CD4-positive, alpha-beta memory T cell (primary cell): Measurements from ENCODE around the gene FOXN1. TPM values are rescaled to one million over a fixed set of nuclear protein-coding genes. Genes with fewer than 3 reads are reported as not detected.

Experiments used
- CTCF ChIA-PET: fragments of 350-600 bp; sonication (Branson Sonifier 250); formaldehyde crosslinking; loops from one replicate; lab custom pipeline; 2021; ENCODE audit warnings: inconsistent platforms; ENCODE audit not compliant: partially characterized antibody; lab: Charles Lee
- POLR2A ChIA-PET: fragments of 350-600 bp; sonication (Branson Sonifier 250); formaldehyde crosslinking; loops from one replicate; lab custom pipeline; 2021; ENCODE audit not compliant: partially characterized antibody; lab: Charles Lee
- DNase-seq, 5 donors: peaks; one replicate each; pipeline versions ENCODE4 v3.0.0 to v3.0.0-alpha.2; 2020 to 2022; ENCODE audit warnings: mixed read lengths in 1 of 5
- H3K27ac ChIP-seq: one replicate; pipeline ENCODE4 v1.7.0; 2013; ENCODE audit warnings: low read depth, low read length
- H3K27me3 ChIP-seq: 2 replicates; pipeline ENCODE4 v1.7.0; 2013; ENCODE audit warnings: mild to moderate bottlenecking, low read length, moderate library complexity; ENCODE audit not compliant: insufficient read depth
- H3K36me3 ChIP-seq: 2 replicates; pipeline ENCODE4 v1.7.0; 2013; ENCODE audit warnings: mild to moderate bottlenecking, low read length, moderate library complexity; ENCODE audit not compliant: insufficient read depth
- H3K4me1 ChIP-seq: 2 replicates; pipeline ENCODE4 v1.7.0; 2013; ENCODE audit warnings: mild to moderate bottlenecking, low read length, moderate library complexity; ENCODE audit not compliant: insufficient read depth
- H3K4me3 ChIP-seq, 2 donors: one replicate each; pipeline ENCODE4 v1.7.0; 2013; ENCODE audit warnings: low read length in 2 of 2, mild to moderate bottlenecking in 1 of 2
- H3K9me3 ChIP-seq, 2 donors: one replicate each; pipeline ENCODE4 v1.7.0; 2013; ENCODE audit warnings: low read length in 2 of 2, control low read depth in 1 of 2; ENCODE audit not compliant: control insufficient read depth in 1 of 2
- H3K27ac Mint-ChIP-seq, 7 donors: one replicate each; pipeline ENCODE4 v1.8.0; 2020 to 2021; ENCODE audit warnings: mixed read lengths in 7 of 7, mild to moderate bottlenecking in 6 of 7, inconsistent platforms in 3 of 7, moderate library complexity in 3 of 7
- H3K27me3 Mint-ChIP-seq, 2 donors: one replicate each; pipeline ENCODE4 v1.8.0; 2020 to 2021; ENCODE audit warnings: mixed read lengths in 2 of 2
- H3K36me3 Mint-ChIP-seq, 2 donors: one replicate each; pipeline ENCODE4 v1.8.0; 2020 to 2021; ENCODE audit warnings: mixed read lengths in 2 of 2, inconsistent platforms in 1 of 2, mild to moderate bottlenecking in 1 of 2
- H3K4me1 Mint-ChIP-seq, 4 donors: one replicate each; pipeline ENCODE4 v1.8.0; 2020 to 2021; ENCODE audit warnings: mixed read lengths in 4 of 4, mild to moderate bottlenecking in 1 of 4
- H3K4me3 Mint-ChIP-seq, 8 donors: one replicate each; pipeline ENCODE4 v1.8.0; 2020 to 2021; ENCODE audit warnings: mixed read lengths in 8 of 8, mild to moderate bottlenecking in 7 of 8, moderate library complexity in 6 of 8, inconsistent platforms in 3 of 8
- H3K9me3 Mint-ChIP-seq, 8 donors: one replicate each; pipeline ENCODE4 v1.8.0; 2020 to 2021; ENCODE audit warnings: mixed read lengths in 8 of 8, mild to moderate bottlenecking in 5 of 8, inconsistent platforms in 3 of 8, moderate library complexity in 1 of 8
- intact Hi-C: fragments of 100-400 bp; cut with micrococcal nuclease; formaldehyde crosslinking; loops from one replicate; pipeline ENCODE4 v1.15.1; 2023
- polyA plus RNA-seq, 2 donors: library from polyadenylated mRNA; unstranded; fragments of 300-500 nt; fragmentation: Illumina TruSeq; gene quantifications; one replicate each; pipeline ENCODE4 v1.2.3, GENCODE V29; 2021
- total RNA-seq, 2 experiments: library from RNA; stranded (reverse); gene quantifications; one replicate each; pipeline ENCODE4 v1.2.3, GENCODE V29; 2021

Gene FOXN1
- total and polyA plus RNA-seq, 4 experiments from 2014 or later, result not detected

DNA sequence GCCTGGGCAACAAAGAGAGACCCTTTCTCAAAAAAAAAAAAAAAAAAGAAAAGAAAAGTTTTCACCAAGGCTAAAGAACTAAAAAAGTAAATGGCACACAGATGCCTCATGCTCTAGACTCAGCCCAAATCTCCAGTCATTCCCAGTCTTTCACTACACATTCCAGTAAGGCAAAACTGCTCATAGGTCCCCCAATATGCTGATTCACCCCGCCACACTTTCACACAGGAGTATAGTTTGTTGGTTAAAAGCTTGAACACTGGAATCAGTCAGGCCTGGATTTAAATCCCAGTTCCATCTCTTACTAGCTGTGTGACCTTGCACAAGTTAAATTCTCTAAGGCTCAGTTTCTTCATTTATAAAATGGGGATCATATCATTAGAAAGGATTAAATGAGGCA is 63.3 kb downstream of the FOXN1 start:
- Mint-ChIP-seq H3K4me3 (peak overlapping the region in 7 of 8 donors; percentile 96 to 98 (median 97)), H3K9me3 (no peaks in the 10 kb centered on the region), H3K36me3 (peaks cover 5 to 31% of the 10 kb centered on the region in 2 donors), H3K27me3 (no peaks in the 10 kb centered on the region), H3K27ac (peak overlapping the region in 5 of 7 donors; percentile 1 to 80 (median 66)), H3K4me1 (peaks cover 35 to 66% (median 53%) of the 10 kb centered on the region in 4 donors)
- H3K27ac ChIP-seq, result no peak overlapping the region
- DNase-seq, result no peak
- POLR2A ChIA-PET, result interaction anchor here (1.1 to 13.1 kb wide), 3 partner anchors 15 to 31 kb away, joined by 3 to 169 read pairs (median 48); partner anchors contain the start of gene SPAG5
- CTCF ChIA-PET, result interaction anchor here (0.7 kb wide), 2 partner anchors 24 to 42 kb away, joined by 3 read pairs; no protein-coding TSS in a partner anchor
- no peaks in the 10 kb centered on the region for H3K27me3 ChIP-seq
- H3K4me1 ChIP-seq, result peaks cover 60% of the 10 kb centered on the region
- no peaks in the 10 kb centered on the region for H3K36me3 ChIP-seq
- H3K4me3 ChIP-seq, result no peak overlapping the region
- H3K9me3 ChIP-seq, result no peaks in the 10 kb centered on the region
- intact Hi-C loops, result no loop called here

DNA sequence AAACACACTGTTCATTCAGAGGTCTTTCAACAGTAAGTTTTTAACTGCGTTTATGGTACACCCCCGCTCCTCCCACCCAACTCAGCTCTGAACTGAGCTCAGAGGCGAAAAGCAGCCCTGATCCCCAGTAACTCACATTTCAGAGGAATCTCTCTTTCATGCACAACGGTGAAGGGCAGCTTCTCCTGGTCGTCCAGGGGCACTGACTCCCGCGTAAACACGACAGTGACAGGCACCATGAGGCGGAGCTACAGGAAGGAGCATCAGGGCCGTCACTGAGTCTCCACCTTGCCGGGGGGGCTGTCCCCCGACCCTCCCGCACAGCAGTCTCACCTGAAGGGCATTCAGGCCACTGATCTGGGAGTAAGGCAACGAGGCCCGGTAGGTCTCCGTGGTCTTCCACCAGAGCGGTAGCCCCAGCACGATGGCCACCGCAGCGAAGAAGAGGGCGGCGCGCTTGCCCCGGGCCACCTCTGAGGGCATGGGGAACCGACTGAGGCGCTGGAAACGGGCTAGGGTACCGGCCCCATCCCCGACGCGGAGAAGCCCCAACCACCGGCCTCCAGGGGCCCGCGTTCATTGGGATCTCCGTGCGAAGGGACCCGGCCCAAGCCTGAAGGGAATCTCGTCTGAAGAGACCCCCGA is 64.7 kb downstream of the FOXN1 start:
- H3K36me3 Mint-ChIP-seq, result peaks cover 5 to 25% of the 10 kb centered on the region in 2 donors
- H3K4me3 Mint-ChIP-seq, result peak overlapping the region; percentile 96 to 99 (median 97)
- CTCF ChIA-PET, result interaction anchor here (0.6 to 4.6 kb wide), 11 partner anchors 9 to 96 kb away, joined by 3 to 26 read pairs (median 3); partner anchors contain the start of gene UNC119
- no peaks in the 10 kb centered on the region for H3K9me3 Mint-ChIP-seq
- H3K4me3 ChIP-seq, result peak overlapping the region; percentile 59 to 93
- H3K36me3 ChIP-seq, result no peaks in the 10 kb centered on the region
- intact Hi-C loops, result loop anchor here (1.0 kb wide), 2 partner anchors 19 to 28 kb away; partner anchors contain the start of genes SPAG5 and UNC119
- H3K27ac Mint-ChIP-seq, result peak overlapping the region; percentile 80 to 98 (median 97)
- H3K27me3 ChIP-seq, result no peaks in the 10 kb centered on the region
- peak overlapping the region; percentile 79 for H3K27ac ChIP-seq
- no peaks in the 10 kb centered on the region for H3K9me3 ChIP-seq
- POLR2A ChIA-PET, result interaction anchor here (0.6 to 13.1 kb wide), 25 partner anchors 8 to 381 kb away, joined by 3 to 169 read pairs (median 5); partner anchors contain the start of genes BLTP2, PHF12, POLDIP2 and PROCA1
- DNase-seq, result peak; percentile 34 to 74 (median 49)
- peaks cover 64% of the 10 kb centered on the region for H3K4me1 ChIP-seq
- peaks cover 37 to 75% (median 52%) of the 10 kb centered on the region in 4 donors for H3K4me1 Mint-ChIP-seq
- no peaks in the 10 kb centered on the region for H3K27me3 Mint-ChIP-seq

DNA sequence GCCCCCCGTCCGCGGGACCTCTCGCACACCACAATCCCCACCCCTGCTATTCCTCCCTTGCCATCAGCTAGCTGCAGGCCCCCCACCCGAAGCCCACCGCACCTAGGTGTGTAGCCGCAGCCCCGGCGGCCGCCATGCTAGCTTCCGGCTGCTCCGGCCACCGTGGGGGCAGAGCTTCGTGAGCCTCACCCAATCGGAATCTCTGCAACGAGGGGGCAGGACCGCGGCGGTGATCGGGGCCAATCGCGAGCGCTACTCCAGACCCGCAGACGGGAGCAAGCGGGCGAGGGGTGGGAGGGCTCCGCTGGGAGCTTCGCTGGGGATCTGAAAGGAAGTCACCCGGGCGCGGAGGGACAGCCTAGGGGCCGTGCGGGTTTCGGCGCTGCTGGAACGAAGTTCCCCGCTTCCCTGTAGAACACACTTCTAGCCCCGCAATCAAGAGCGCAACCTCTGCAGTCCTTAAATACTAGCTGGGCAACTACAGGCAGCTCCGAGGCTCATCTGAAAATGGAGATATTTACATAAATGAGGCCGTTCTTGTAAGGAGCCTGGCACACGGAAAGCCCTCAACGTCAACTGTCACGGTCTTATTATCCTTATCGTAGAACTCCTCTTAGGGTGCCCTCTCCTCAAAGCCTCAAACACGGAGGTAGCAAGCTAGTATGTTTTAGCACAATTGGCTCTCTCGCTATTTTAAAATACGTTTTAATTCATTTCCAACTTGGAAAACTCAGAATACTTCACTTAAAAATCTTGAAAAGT is 65.4 kb downstream of the FOXN1 start, which contains the start of gene PIGS:
Gene PIGS, minus strand, starts transcription at position 164 of the 762 bp plus-strand sequence. Its CDS starts 28 bp downstream, at position 136.
- H3K36me3 ChIP-seq, result no peaks in the 10 kb centered on the region
- intact Hi-C loops, result loop anchor here (1.0 kb wide), 2 partner anchors 19 to 28 kb away; partner anchors contain the start of genes SPAG5 and UNC119
- no peaks in the 10 kb centered on the region for H3K27me3 ChIP-seq
- peaks cover 68% of the 10 kb centered on the region for H3K4me1 ChIP-seq
- CTCF ChIA-PET, result interaction anchor here (0.6 to 4.6 kb wide), 10 partner anchors 10 to 95 kb away, joined by 3 to 26 read pairs (median 4); partner anchors contain the start of genes RSKR and UNC119
- H3K9me3 ChIP-seq, result no peaks in the 10 kb centered on the region
- Mint-ChIP-seq H3K27me3 (no peaks in the 10 kb centered on the region), H3K4me1 (peaks cover 41 to 82% (median 57%) of the 10 kb centered on the region in 4 donors), H3K27ac (peak within 1 kb of the TSS; percentile 80 to 98 (median 97)), H3K4me3 (peak within 1 kb of the TSS; percentile 96 to 99 (median 97)), H3K36me3 (peaks cover 5 to 27% of the 10 kb centered on the region in 2 donors), H3K9me3 (no peaks in the 10 kb centered on the region)
- H3K4me3 ChIP-seq, result peak within 1 kb of the TSS; percentile 59 to 93
- DNase-seq, result peak; percentile 84 to 93 (median 87)
- POLR2A ChIA-PET, result interaction anchor here (0.9 to 13.1 kb wide), 24 partner anchors 9 to 380 kb away, joined by 3 to 169 read pairs (median 6); partner anchors contain the start of genes BLTP2, PHF12, POLDIP2 and PROCA1
- H3K27ac ChIP-seq, result peak within 1 kb of the TSS; percentile 79

DNA sequence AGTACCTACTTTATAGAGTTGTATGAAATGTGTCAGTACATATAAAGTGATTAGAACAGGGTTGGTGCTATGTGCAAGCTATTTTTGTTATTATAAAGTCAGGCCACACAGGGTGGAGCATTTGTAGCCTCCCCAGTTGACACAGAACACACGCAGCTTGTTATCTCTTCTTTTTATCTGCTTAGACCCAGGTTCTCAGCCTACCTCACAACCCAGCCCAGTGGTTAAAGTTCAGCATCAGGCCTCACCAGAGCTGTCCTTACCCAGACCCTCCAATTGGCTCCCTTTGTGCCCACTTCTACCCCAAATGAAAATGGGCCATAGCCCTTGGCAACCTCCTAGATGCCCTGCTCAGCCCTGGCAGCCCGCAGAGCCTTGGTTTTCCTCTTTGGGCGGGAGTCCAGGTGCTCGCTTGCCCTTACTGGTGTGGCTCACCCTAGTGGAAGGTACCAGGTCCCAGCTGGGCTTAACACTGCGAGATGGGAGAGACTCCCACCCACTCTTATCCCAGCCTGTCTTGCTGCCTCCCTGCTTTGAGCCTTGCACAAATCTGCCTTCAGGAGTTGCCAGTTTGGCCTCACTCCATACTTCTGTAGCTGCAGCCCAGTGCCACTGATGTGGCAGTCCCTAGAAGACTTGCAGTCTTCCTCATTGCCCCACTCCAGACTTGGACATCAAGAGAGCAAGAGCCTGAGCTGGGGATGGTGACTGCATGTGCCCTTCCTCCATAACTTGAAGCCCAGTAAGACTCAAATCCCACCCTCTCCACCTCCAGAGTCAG is 66.3 kb downstream of the FOXN1 start:
- Histone ChIP-seq H3K27me3 (no peaks in the 10 kb centered on the region), H3K36me3 (no peaks in the 10 kb centered on the region), H3K27ac (peak overlapping the region; percentile 79), H3K4me1 (peaks cover 69% of the 10 kb centered on the region), H3K9me3 (no peaks in the 10 kb centered on the region), H3K4me3 (peak overlapping the region in 1 of 2 donors; percentile 59)
- Mint-ChIP-seq H3K36me3 (peaks cover 5 to 27% of the 10 kb centered on the region in 2 donors), H3K27ac (peak overlapping the region; percentile 80 to 98 (median 97)), H3K4me3 (peak overlapping the region; percentile 96 to 99 (median 97)), H3K4me1 (peaks cover 41 to 82% (median 59%) of the 10 kb centered on the region in 4 donors), H3K27me3 (no peaks in the 10 kb centered on the region), H3K9me3 (no peaks in the 10 kb centered on the region)
- ChIA-PET POLR2A (interaction anchor here (1.1 to 13.1 kb wide), 15 partner anchors 8 to 379 kb away, joined by 3 to 169 read pairs (median 9); partner anchors contain the start of genes BLTP2, PHF12, PROCA1 and RPL23A), CTCF (interaction anchor here (0.9 to 4.6 kb wide), 7 partner anchors 16 to 42 kb away, joined by 3 to 26 read pairs (median 7); partner anchors contain the start of genes RSKR and UNC119)
- intact Hi-C loops, result no loop called here
- peak in 2 of 5 donors; percentile 16 to 27 for DNase-seq

DNA sequence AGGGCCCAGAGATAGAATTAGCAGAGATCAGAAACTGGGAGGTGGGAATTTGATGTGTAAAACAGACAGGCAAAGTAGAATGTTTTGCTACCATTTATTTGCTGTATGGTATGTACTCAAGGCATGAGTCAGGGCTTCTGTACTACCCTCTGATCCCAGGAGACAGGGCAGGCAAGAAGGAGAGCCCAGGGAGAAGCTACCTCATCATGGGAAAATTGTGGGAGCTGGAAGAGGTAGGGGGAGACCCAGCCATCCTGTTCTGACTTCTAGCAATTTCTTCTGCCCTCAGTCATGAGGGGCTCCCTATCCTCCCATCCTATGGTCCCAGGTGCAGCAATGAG is 66.9 kb downstream of the FOXN1 start:
- H3K4me1 Mint-ChIP-seq, result peaks cover 36 to 77% (median 54%) of the 10 kb centered on the region in 4 donors
- H3K9me3 Mint-ChIP-seq, result no peaks in the 10 kb centered on the region
- intact Hi-C loops, result no loop called here

DNA sequence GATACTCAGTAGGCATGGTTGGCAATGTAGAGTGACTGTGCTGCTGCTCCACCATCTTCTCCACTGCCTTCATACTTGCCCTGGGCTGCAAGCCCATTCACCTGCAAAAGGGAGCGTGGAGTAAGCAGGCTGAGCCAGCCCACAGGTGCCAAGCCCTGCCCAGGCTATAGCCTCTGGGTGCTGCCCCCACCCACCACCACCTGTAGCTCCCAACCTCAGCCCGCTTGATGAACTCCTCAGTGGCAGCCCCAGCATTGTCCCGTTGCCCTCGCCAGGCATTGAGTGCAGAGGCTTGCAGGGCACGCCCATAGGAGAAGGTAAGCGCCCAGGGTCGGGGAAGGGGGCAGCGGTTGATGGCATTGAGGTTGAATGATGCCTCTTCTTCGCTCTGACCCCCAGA is 67.4 kb downstream of the FOXN1 start:
- Mint-ChIP-seq H3K9me3 (no peaks in the 10 kb centered on the region), H3K36me3 (peaks cover 0 to 23% of the 10 kb centered on the region in 2 donors), H3K27me3 (no peaks in the 10 kb centered on the region), H3K27ac (peak overlapping the region in 3 of 7 donors; percentile 18 to 80 (median 37)), H3K4me3 (peak overlapping the region in 1 of 8 donors; percentile 98), H3K4me1 (peaks cover 33 to 74% (median 49%) of the 10 kb centered on the region in 4 donors)
- ChIA-PET POLR2A (interaction anchor here (1.4 to 13.1 kb wide), 2 partner anchors 22 to 27 kb away, joined by 4 to 169 read pairs; partner anchors contain the start of gene SPAG5), CTCF (interaction anchor here (4.6 kb wide), 1 partner anchor 25 kb away, joined by 26 read pairs; no protein-coding TSS in a partner anchor)
- Histone ChIP-seq H3K4me3 (no peak overlapping the region), H3K9me3 (no peaks in the 10 kb centered on the region), H3K4me1 (peaks cover 59% of the 10 kb centered on the region), H3K36me3 (no peaks in the 10 kb centered on the region), H3K27me3 (no peaks in the 10 kb centered on the region), H3K27ac (no peak overlapping the region)
- intact Hi-C loops, result no loop called here
- DNase-seq, result no peak

More for the DNA sequence above, 66.9 kb downstream of the FOXN1 start:
- Mint-ChIP-seq H3K27me3 (no peaks in the 10 kb centered on the region), H3K36me3 (peaks cover under 1 to 23% of the 10 kb centered on the region in 2 donors), H3K4me3 (peak overlapping the region in 4 of 8 donors; percentile 20 to 98 (median 78)), H3K27ac (peak overlapping the region in 6 of 7 donors; percentile 22 to 98 (median 87))
- no peak for DNase-seq
- ChIA-PET CTCF (interaction anchor here (4.6 kb wide), 1 partner anchor 25 kb away, joined by 26 read pairs; no protein-coding TSS in a partner anchor), POLR2A (interaction anchor here (1.4 to 13.1 kb wide), 6 partner anchors 10 to 72 kb away, joined by 4 to 169 read pairs (median 14); partner anchors contain the start of genes BLTP2, SPAG5 and UNC119)
- H3K4me3 ChIP-seq, result no peak overlapping the region
- H3K27ac ChIP-seq, result no peak overlapping the region
- no peaks in the 10 kb centered on the region for H3K27me3 ChIP-seq
- H3K9me3 ChIP-seq, result no peaks in the 10 kb centered on the region
- no peaks in the 10 kb centered on the region for H3K36me3 ChIP-seq
- peaks cover 64% of the 10 kb centered on the region for H3K4me1 ChIP-seq
